Transverse colon (tissue), 4 donors: ENCODE data around the gene COL23A1.

Source experiments
- CTCF ChIP-seq, 5 experiments: fragments of 200-600 bp in 3 of 5; fragments of 450-650 bp in 2 of 5; sonication (generic) in 3 of 5; IDR thresholded peaks; 1 replicate in 2 of 5; 2 replicates in 3 of 5; pipeline ENCODE4 v1.5.1; 2016 to 2017; ENCODE audit warnings: antibody characterized with exemption in 5 of 5, inconsistent platforms in 3 of 5, mild to moderate bottlenecking in 2 of 5, moderate library complexity in 1 of 5
- POLR2AphosphoS5 ChIP-seq, 3 donors: sonication (generic); formaldehyde crosslinking; IDR thresholded peaks; one replicate each; pipeline ENCODE4 v1.6.1; 2016; ENCODE audit warnings: antibody characterized with exemption in 3 of 3

GRCh38 chr5:178437386-178438075 lies 152.7 kb downstream of the COL23A1 start:
- TF ChIP-seq CTCF (IDR thresholded peaks at IDR 0.05) (no peak), POLR2AphosphoS5 (IDR thresholded peaks at IDR 0.05) (no peak)
